SH-SY5Y (cell line): ENCODE measurements around the gene ANO4.

Experiments used
- GATA2 ChIP-seq: IDR thresholded peaks from 2 replicates; pipeline ENCODE4 v1.6.1; 2011; ENCODE audit warnings: mild to moderate bottlenecking, low read depth, low read length
- GATA3 ChIP-seq: IDR thresholded peaks from 2 replicates; pipeline ENCODE4 v1.6.1; 2011; ENCODE audit warnings: low read depth, mild to moderate bottlenecking, low read length, moderate library complexity

ANO4 gene

DNA sequence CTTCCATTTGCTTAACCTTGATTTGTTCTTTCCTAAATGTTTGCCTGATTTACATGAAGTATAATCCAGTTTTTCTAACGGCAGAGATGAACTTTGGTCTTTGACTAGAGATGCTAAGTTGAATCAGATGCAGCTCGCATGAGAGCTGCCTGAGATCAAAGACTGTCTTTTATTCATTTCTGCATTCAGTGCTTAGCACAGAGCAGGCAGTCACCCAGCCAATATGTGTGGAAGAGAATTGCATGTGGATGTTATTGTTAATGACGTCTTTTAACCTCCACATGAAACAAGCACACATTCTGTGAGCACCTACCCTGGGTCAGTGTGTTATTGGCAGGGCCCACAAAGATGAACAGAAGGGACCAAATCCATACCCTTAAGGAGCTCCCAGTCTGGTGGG lies 316.3 kb downstream of the ANO4 start:
- no peak for TF ChIP-seq GATA3
- TF ChIP-seq GATA2 = no peak

DNA sequence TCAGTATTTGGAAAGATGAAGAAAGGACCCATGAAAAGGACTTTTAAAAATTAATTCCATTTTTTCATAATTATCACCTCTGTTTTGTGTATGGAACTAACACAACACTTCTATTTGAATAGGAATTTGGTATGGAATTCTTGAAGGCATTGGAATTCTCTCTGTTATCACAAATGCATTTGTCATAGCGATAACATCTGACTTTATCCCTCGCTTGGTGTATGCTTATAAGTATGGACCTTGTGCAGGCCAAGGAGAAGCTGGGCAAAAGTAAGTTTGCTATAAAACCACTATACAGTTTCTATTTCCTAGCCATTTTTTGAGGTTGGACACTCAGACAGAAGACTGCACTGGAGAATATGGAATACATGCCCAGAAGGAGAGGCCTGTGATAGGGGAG lies 316.9 kb downstream of the ANO4 start:
- TF ChIP-seq GATA3 (no peak), GATA2 (no peak)

GRCh38 chr12:101115326-101115725 lies 320.8 kb downstream of the ANO4 start:
- TF ChIP-seq GATA3 (no peak), GATA2 (no peak)

GRCh38 chr12:101116911-101117310 lies 322.3 kb downstream of the ANO4 start:
- TF ChIP-seq GATA2 (no peak), GATA3 (no peak)

- TF ChIP-seq GATA3 (no peak), GATA2 (no peak)
Observed at GRCh38 chr12:101117842-101118241, 323.3 kb downstream of the ANO4 start.

GRCh38 chr12:101127521-101128219 lies 333.1 kb downstream of the ANO4 start:
- TF ChIP-seq GATA3 = no peak
- TF ChIP-seq GATA2 = no peak

DNA sequence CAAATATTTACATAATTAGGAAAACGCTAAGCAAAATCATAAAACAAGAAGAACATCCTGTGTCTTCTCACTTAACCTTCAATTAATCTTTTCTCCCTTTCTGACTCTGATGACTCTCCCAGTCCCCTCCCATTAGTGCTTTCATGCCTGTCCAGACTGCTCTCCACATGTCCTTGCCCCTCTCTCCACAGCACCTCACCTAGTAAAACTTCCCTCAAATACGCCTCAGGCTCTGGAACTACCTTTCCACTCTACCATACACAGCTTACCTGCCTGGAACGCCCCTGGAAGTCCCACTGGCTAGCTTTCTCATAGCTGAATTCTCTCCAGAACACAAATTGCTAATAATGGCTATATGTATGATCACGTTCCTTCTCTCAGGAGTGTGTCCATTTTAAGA lies 370.7 kb downstream of the ANO4 start:
- TF ChIP-seq GATA2 (no peak), GATA3 (no peak)

- TF ChIP-seq GATA2 (no peak), GATA3 (no peak)
Observed at GRCh38 chr12:101166866-101167265, 372.3 kb downstream of the ANO4 start.

DNA sequence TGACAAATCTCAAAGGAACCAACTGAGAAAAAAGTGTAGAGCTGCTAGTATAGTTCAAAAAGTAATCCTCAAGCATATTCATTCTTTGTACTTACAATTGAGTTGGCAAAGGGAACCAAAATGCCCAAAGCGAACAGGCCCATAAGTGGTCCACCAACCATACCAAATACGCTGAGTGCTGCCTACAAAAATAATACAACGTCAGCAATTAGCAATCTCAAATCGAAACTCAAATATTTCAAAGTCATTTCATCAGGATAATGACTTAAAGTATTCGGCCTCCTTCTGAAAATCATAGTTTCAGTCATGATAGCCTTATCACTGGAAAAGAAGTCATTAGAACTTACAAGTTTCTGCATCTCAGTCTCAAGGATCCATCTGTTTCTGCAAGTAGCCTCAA lies 373.4 kb downstream of the ANO4 start:
- no peak for TF ChIP-seq GATA2
- no peak for TF ChIP-seq GATA3

DNA sequence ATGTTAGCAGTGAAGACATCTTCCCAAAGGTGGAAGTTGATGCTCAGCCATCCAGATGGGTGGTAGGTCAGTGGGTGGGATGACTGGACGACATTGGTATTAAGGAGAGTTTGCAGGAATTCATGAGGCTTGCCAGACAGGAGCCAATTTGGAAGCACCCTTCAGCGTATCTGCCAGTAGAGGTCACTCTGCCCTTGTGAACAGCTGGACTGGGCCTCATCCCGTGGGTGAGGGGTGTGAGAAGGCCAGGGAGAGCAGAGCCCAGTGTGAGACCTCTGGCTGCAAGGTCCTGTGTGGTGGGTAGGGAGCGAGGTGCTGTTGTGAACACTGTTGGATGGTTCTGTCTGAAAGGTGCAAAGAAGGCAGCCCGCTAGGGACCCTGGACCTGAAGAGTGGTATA lies 377.7 kb downstream of the ANO4 start:
- TF ChIP-seq GATA2 (no peak), GATA3 (no peak)

DNA sequence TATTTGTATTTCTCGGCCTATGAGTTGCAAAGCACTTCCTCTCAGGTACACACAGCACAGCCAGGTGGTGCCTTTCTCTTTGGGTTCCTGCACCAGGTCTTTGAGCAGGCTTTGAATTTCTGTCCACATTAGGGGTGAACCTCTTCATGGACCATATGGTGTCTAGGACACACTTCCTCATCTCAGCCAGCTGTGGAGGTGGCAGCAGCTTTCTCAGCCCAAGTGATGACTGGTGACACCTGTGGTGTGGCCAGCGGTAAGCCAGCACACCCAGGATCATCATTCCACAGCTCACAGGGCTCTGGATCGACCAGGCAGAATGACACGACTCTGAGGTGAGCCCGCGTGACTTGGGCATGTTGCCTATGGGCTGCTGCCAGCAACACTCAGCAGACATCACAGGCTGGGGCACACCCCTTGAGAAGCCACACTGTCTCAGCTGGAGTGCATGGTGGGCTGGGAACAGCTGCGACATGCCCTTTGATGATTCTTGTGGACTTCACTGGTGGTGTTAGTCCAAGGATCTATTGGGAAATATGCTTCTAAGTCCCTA lies 378.7 kb downstream of the ANO4 start:
- TF ChIP-seq GATA3 = no peak
- no peak for TF ChIP-seq GATA2

DNA sequence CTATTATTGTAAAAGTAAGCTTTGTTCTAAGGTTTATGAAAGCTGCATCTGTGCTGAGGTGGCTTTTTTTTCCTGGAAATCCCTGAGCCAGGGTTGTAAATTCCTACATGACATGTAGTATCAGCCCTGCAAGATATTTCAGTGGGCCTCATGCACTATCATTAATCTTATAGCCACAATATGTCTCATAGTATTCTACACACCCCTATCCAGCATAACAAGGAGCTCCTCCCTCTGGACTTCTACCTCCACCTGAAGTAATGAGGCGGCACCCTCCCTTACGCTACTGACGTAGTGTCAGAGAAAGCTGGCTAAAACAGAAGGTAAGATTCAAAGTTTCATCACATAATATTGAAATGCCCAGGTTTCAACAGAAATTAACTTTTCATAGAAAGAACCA lies 380.0 kb downstream of the ANO4 start:
- TF ChIP-seq GATA3 = no peak
- TF ChIP-seq GATA2 = no peak
